Kidney (tissue), 14 donors: ENCODE data around the gene RERE. TPM values are rescaled to one million over a fixed set of nuclear protein-coding genes. Genes with fewer than 3 reads are reported as not detected.
"Not testable (repeated sequence)": the region's sequence is repeated elsewhere in the genome, so short reads cannot be mapped to it uniquely, and the experiment has no call there.

Experiments
- DNase-seq, 5 donors: peaks; one replicate each; pipeline ENCODE4 v3.0.0-alpha.2; 2013 to 2020
- FAIRE-seq: peaks from 2 replicates; lab custom pipeline; 2012; peaks lifted over from hg19 to GRCh38; lab: Jason Lieb, UNC
- H3K27ac ChIP-seq, 2 donors: one replicate each; pipeline ENCODE4 v1.7.0; 2013; ENCODE audit warnings: low read depth in 2 of 2, low read length in 2 of 2, inconsistent platforms in 1 of 2
- H3K27me3 ChIP-seq: one replicate; pipeline ENCODE4 v1.7.1; 2013; ENCODE audit warnings: low read length, inconsistent platforms; ENCODE audit not compliant: control insufficient read depth, insufficient read depth
- H3K36me3 ChIP-seq, 3 donors: one replicate each; pipeline versions ENCODE4 v1.7.0 to v1.7.1; 2013; ENCODE audit warnings: low read length in 3 of 3, control low read depth in 1 of 3, inconsistent platforms in 1 of 3; ENCODE audit not compliant: insufficient read depth in 3 of 3, control insufficient read depth in 2 of 3
- H3K4me1 ChIP-seq, 3 donors: one replicate each; pipeline versions ENCODE4 v1.7.0 to v1.7.1; 2013; ENCODE audit warnings: low read length in 3 of 3, inconsistent platforms in 1 of 3, low read depth in 1 of 3; ENCODE audit not compliant: control insufficient read depth in 2 of 3, insufficient read depth in 2 of 3
- H3K4me3 ChIP-seq, 3 donors: one replicate each; pipeline versions ENCODE4 v1.7.0 to v1.8.1; 2013; ENCODE audit warnings: low read length in 3 of 3, control low read depth in 1 of 3, inconsistent platforms in 1 of 3
- H3K9ac ChIP-seq, 3 donors: one replicate each; pipeline versions ENCODE4 v1.7.0 to v1.7.1; 2013; ENCODE audit warnings: low read length in 3 of 3, control low read depth in 1 of 3, inconsistent platforms in 1 of 3
- H3K9me3 ChIP-seq, 3 donors: one replicate each; pipeline versions ENCODE4 v1.7.0 to v1.7.1; 2013; ENCODE audit warnings: low read length in 3 of 3, control low read depth in 1 of 3, inconsistent platforms in 1 of 3; ENCODE audit not compliant: control insufficient read depth in 2 of 3, insufficient read depth in 1 of 3
- CTCF ChIP-seq: IDR thresholded peaks from 3 replicates; pipeline ENCODE4 v1.5.1; 2012; ENCODE audit warnings: mild to moderate bottlenecking, moderate library complexity, borderline replicate concordance; ENCODE audit not compliant: insufficient read depth; ENCODE audit errors: extremely low read depth
- intact Hi-C: fragments of 100-400 bp; cut with DNase I; formaldehyde crosslinking; loops from one replicate; pipeline ENCODE4 v1.11.1; 2022
- polyA plus RNA-seq: library from polyadenylated mRNA; stranded (reverse); fragments of 350-450 nt; fragmentation: Illumina TruSeq; extraction: RNeasy Lipid Tissue Mini Kit (QIAGEN cat#74804); gene quantifications from one replicate; pipeline ENCODE4 v1.2.3, GENCODE V29; 2014; ENCODE audit warnings: low read depth, low replicate concordance; ENCODE audit not compliant: insufficient read depth
- total RNA-seq: library from RNA; stranded (reverse); fragmentation: NEBNext Ultra II Directional; extraction: Animal tissue kit (Norgen Biotek cat#: 25700); gene quantifications from one replicate; pipeline ENCODE4 v1.2.1, GENCODE V29; 2021
- donor health status: control.
- donor health status: control.
- donor health status: control.
- donor health status: control.
- donor health status: control.
- donor health status: DM: yes; HTN: yes; CAD: no.
- donor health status: Normal renal cell carcinoma (clear cell type).

RERE gene
- total and polyA plus RNA-seq, 2 donors from 2014 or later = 37.2 to 176 TPM

- Histone ChIP-seq H3K9ac (peak overlapping the region in 1 of 3 donors; percentile 0), H3K4me3 (peak overlapping the region in 2 of 3 donors; percentile 9 to 33), H3K9me3 (no peaks in the 10 kb centered on the region), H3K36me3 (no peaks in the 10 kb centered on the region), H3K27ac (peak overlapping the region; percentile 15 to 71), H3K4me1 (peaks cover 3 to 18% (median 10%) of the 10 kb centered on the region in 3 donors), H3K27me3 (no peaks in the 10 kb centered on the region)
- DNase-seq (peak in 4 of 5 donors; percentile 57 to 95 (median 78)), FAIRE-seq (no peak)
- TF ChIP-seq CTCF = no peak
- intact Hi-C loops = no loop called here
These were observed 5.2 kb upstream of the RERE start for GRCh38 chr1:8822373-8823294.

- no peak for TF ChIP-seq CTCF
- Histone ChIP-seq H3K36me3 (no peaks in the 10 kb centered on the region), H3K4me1 (peaks cover 3 to 21% (median 10%) of the 10 kb centered on the region in 3 donors), H3K9me3 (no peaks in the 10 kb centered on the region), H3K27me3 (no peaks in the 10 kb centered on the region), H3K9ac (no peak overlapping the region), H3K27ac (no peak overlapping the region), H3K4me3 (no peak overlapping the region)
- DNase-seq (peak in 3 of 5 donors; percentile 23 to 68 (median 47)), FAIRE-seq (no peak)
- intact Hi-C loops = no loop called here
These were observed 3.6 kb upstream of the RERE start for GRCh38 chr1:8821084-8821483.

GRCh38 chr1:8818789-8819188 lies 1.3 kb upstream of the RERE start:
- intact Hi-C loops = not testable (repeated sequence)

GRCh38 chr1:8818325-8818775 lies 910 bp upstream of the RERE start:
- peak overlapping the region; percentile 62 to 80 (median 76) for H3K4me3 ChIP-seq
- H3K27me3 ChIP-seq = no peaks in the 10 kb centered on the region
- H3K9ac ChIP-seq = peak overlapping the region; percentile 55 to 83 (median 82)
- peaks cover 9 to 36% (median 16%) of the 10 kb centered on the region in 3 donors for H3K4me1 ChIP-seq
- DNase-seq (peak in 1 of 5 donors; percentile 45), FAIRE-seq (no peak)
- H3K27ac ChIP-seq = peak overlapping the region; percentile 87 to 95
- H3K9me3 ChIP-seq = no peaks in the 10 kb centered on the region
- TF ChIP-seq CTCF = no peak
- H3K36me3 ChIP-seq = no peaks in the 10 kb centered on the region
- intact Hi-C loops = no loop called here

More at GRCh38 chr1:8818789-8819188, 1.3 kb upstream of the RERE start:
- H3K27ac ChIP-seq, H3K9ac ChIP-seq, DNase-seq, H3K27me3 ChIP-seq, FAIRE-seq, H3K9me3 ChIP-seq, H3K36me3 ChIP-seq: not testable (repeated sequence)
- H3K4me1 ChIP-seq = peaks cover 9 to 36% (median 16%) of the 10 kb centered on the region in 3 donors
- H3K4me3 ChIP-seq = peak overlapping the region in 1 of 3 donors; percentile 62
